HG03097 (cell line): Measurements from ENCODE around the gene AKAP8L.
"Not testable (repeated sequence)": the region's sequence is repeated elsewhere in the genome, so short reads cannot be mapped to it uniquely, and the experiment has no call there.

Experiments used
- ATAC-seq: cut with Tn5 transposase; IDR thresholded peaks from one replicate; pipeline ENCODE4 v1.9.1; 2021; ENCODE audit not compliant: unreplicated experiment, low FRiP score

Gene AKAP8L

DNA sequence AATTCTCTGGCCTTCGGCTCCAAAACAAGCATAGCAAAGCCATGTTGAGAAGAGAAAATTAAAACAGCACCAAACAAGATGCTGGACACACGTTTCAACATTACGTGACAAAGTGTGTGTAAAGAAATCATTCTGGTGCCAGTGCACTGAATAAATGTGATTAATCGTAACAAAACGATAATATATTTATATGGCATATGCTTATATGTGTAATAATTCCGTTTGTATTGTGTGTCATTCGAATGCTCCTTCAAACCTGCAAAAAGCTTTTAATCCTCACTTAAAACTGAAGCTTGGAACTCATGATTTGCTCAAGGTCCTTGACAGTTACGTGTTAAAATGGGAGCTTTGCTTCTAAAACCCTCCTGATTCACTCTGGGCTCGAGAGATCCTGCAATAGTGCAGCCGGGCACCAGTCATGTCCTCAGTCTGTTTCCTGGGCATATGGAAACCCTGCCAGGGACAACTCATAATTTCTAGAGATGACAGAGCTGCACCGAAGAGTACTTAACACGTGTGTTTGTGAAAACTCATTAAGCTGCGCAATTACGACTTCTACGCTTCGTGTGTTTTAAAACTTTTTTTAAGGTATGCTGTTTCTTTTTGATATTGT, 731 bp upstream of the AKAP8L start:
- no peak for ATAC-seq

- ATAC-seq, result no peak
These were observed 583 bp downstream of the AKAP8L start for GRCh38 chr19:15418231-15418578.

- no peak for ATAC-seq
These were observed 1.1 kb downstream of the AKAP8L start for GRCh38 chr19:15417699-15418098.

GRCh38 chr19:15412832-15413231, 6.0 kb downstream of the AKAP8L start:
- no peak for ATAC-seq

DNA sequence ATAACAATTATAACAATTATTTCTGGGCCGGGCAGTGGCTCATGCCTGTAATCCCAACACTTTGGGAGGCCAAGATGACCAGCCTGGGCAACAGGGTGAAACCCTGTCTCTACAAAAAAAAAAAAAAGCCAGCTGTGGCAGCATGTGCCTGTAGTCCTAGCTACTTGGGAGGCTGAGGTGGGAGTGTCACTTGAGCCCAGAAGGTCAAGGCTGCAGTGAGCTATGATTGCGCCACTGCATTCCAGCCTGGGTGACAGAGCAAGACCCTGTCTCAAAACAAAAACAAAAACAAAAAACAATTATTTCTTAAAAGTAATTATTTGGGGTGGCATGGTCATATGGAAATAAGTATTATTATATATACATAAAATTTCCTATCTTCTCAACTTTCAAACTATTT, 7.4 kb downstream of the AKAP8L start:
- ATAC-seq, result not testable (repeated sequence)

DNA sequence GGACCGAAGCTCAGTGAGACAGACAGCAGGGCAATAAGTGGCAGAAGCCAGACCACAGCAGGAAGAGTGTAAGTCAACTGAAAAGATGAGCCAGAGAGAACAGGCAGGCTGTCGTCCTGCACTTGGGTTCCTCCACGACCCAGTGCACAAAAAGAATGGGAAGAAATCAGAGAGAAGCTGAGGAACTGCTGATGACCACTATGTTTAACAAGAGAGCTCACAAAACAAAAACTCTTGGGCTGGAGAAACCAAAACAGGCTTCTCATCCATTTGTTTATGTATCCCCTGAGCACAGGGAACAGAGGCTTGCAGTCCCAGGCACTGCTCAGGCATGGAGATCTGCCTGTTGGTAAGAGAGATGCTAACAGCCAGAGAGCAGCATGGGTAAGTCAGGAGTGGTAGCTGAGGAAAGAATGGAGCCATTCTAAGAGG, 14.0 kb downstream of the AKAP8L start:
- ATAC-seq, result no peak

GRCh38 chr19:15404097-15404779, 14.6 kb downstream of the AKAP8L start:
- no peak for ATAC-seq

DNA sequence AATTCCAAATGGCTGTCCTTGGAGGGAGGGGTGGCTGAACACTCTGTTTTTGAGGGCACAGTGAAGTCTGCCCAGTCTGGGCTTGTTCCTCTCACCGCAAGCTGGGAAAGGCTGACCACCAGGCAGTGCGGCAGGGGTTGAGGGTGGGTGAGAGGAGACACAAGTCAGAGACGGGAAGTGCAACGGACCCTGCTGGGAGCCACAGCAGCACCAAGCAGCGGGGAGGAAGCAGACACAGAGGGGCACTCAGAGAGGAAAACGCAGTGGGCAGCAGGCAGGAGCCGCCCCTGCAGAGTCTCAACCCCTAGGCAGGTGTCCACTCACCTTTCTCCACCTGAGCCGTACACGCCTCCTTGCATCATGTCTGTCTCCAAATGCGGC, 15.6 kb downstream of the AKAP8L start:
- no peak for ATAC-seq

GRCh38 chr19:15402411-15403150, 16.2 kb downstream of the AKAP8L start:
- ATAC-seq, result no peak

DNA sequence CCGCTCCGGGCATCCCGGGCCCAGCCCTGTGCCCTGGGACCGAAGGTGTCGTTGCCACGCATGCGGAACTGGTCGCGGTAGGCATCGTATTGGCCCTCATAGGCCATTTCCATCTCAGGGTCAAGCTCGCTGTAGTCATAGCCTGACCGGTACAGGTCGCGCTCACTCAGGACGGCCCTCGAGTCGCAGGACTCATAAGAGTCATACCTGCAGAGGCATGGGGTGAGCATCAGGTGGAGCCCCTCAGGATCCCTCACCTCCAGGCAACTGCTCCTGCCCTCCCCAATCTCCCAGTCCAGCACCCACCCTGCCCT, 17.4 kb downstream of the AKAP8L start:
- ATAC-seq, result no peak

DNA sequence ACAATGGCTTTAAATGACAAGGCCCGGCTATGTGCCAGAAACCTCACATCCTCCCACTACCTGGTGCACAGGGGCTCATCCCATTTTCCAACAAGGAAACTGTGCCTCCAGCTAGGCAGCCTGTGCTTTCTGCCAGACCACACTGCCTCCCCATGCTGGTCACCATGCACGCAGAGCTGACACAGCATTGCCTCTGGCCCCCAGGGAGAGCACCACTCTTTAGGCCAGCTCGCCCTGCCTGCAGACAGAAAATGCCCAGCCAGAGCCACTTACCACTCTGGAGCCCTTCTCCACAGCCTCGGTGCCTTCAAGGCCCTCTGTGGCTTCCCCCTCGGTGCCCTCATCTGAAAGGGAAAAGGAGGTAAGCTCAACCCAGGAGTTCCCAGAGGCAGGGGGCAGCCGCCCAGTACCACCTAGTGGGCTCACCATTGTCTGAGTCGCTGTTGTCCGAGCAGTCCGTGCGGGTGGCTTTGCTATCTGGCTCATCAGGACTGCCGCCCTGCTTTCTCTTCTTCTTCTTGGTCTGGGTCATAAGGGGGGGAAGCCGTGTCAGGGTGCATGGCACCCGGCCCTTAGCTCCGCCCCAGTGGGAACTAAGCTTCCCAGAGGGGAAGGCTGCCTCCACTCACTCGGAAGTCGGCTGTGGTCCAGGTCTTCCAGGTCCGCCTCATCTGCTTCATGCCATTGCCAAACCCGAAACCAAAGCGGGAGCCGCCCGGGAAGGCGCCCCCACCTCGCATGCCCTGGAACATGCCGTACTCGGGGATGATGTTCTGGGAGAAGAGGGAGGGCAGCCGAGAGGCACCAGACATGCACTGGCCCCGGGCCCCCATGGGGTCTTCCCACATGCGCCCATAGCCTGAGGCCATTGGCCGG, 18.0 kb downstream of the AKAP8L start:
- no peak for ATAC-seq

GRCh38 chr19:15399635-15400034, 19.2 kb downstream of the AKAP8L start:
- no peak for ATAC-seq

DNA sequence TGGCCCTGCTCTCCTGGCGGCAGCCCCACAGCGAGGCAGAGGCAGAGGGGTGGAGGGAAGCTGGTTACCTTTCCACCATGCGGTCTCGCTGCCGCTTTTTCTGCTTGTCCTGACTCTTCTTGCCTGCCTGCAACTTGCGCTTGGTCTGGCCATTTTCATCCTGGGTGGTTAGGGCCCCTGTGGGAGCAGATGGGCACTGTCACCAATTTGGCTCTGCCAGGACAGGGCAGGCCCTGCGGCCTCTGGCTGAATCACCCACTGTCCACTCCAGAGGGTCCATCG, 19.6 kb downstream of the AKAP8L start:
- no peak for ATAC-seq

DNA sequence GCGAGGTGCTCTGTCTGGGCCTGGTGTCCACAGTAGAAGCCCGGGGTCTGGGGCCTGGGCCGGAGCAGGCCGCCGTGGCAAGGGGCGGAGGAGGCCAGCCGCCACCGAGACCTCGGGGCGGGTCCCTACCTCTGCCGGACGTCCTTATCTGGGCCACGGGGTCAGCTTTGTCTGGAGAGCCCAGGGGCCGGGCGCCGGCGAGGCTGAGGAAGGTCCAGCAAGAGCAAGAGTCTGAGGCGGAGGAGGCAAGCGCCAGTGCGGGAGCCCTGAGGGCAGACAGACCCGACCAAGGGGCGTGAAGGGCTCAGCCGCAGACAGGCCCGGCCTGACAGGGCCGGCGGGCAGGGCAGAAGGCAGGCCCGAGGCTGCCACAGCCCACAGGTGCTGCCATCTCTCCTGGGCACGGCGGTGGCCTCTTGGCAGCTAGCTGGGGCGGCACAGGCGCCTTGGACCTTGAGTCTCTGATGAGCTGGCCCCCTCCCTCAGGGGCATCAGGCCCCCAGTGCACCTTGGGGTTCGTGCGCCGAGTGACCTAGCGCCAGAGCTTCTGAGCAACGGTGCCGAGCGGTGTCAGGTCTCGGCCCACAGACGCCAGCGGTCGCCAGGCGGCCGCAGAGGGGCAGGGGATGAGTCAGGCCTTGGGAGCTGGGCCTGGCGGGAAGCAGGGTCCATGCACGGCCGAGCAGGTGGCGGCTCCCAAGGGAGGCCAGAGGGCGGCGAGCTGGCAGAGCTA, 20.1 kb downstream of the AKAP8L start:
- no peak for ATAC-seq

DNA sequence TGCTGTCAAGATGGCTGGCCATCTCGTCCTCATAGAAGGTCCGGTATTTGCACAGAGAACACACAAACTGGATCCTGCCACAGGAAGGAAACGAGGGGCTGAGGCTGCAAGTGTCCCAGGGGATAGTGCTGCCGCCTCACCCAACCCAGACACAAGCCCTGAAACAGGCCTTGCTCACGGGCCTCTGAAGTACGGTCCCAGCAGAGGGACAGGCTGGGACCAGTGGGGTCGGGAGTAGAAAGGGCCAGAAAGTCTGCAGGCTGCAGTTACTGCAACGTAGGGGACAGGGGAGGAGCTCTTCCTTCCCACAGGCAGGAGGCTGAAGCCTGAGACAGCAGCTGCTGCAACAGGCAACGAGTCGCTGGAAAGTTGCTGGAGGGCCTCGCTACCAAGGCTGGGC, 21.0 kb downstream of the AKAP8L start:
- ATAC-seq, result no peak

GRCh38 chr19:15397236-15397635, 21.6 kb downstream of the AKAP8L start:
- no peak for ATAC-seq

DNA sequence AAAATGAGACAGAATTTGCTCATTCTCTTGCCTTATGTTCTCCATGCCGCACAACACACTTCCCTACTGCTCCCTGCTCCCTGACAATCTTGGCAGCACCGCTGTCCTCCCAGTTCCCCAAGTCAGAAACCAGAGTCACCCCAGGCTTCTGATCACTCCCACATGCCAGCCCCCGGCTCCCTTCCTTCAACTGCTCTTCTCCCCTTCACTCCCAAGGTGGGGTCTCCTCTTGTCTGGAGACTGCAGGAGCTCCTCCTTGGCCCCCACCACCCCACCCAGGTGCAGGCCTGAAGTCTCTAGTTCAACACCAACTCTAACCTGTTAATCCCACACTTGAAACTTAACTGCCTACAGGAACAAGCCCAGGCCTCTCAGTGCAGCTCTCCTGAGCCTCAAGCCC, 22.4 kb downstream of the AKAP8L start:
- ATAC-seq, result no peak

DNA sequence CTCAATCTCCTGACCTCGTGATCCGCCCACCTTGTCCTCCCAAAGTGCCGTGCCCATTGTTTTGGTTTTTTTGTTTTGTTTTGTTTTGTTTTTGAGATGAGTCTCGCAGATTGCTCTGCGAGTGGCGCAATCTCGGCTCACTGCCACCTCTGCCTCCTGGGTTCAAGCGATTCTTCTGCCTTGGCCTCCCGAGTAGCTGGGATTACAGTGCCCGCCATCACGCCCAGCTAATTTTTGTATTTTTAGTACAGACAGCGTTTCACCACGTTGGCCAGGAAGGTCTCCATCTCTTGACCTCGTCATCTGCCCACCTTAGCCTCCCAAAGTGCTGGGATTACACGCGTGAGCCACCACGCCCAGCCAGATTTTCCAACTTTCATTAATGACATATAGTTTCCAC, 23.5 kb downstream of the AKAP8L start:
- not testable (repeated sequence) for ATAC-seq

DNA sequence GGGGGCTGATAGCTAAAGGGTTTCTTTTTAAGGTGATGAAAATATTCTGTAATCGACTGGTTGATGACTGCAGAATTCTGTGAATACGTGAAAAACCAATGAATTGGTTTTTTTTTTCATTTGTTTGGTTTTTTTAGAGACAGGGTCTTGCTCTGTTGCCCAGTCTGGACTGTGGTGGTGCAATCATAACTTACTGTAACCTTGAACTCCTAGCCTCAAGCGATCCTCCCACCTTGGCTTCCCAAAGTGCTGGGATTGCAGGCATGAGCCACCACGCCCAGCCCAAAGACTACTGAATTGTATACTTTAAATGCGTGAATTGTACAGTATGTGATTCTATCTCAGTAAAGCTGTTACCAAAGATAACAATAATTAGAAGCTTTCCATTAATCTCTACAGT, 24.4 kb downstream of the AKAP8L start:
- no peak for ATAC-seq

DNA sequence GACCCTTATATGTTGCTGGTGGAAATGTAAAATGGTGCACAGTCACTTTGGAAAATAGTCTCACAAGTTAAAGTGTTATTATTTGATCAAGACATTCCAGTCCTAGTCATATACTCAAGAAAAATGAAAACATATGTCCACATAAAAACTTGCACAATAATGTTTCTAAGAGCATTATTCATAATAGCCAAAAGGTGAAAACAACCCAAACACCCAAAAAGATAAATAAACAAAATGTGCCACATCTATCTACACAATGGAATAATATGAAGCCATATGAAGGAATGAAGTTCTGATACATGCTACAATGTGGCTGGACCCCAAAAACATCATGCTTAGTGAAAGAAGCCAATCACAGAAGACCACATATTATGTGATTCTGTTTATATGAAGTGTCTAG, 24.8 kb downstream of the AKAP8L start:
- ATAC-seq, result no peak

- no peak for ATAC-seq
These were observed 28.0 kb downstream of the AKAP8L start for GRCh38 chr19:15390814-15391213.
